Measurements from ENCODE around the gene PCSK5.

PCSK5 gene

DNA sequence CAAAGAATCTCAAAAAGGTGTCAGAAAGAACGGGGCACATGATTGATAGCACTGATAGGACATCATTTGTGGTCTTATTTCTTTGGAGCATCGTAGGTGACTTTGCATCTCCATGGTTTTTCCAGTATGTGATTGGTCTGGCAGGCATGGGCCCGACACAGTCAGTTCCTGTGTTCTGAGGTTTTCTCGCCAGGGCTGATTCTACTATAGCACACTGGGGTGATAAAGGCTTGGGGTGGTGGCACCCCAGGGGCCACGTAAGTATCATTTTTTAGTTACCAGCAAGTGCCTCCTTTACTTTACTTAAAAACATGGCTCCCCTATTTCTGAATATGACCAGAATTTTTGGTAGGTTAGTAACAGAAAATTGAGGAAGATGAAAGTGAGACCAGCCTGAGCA is 301.0 kb downstream of the PCSK5 start:
- DNase-seq (ENCODE audit: low read depth): no peak

DNA sequence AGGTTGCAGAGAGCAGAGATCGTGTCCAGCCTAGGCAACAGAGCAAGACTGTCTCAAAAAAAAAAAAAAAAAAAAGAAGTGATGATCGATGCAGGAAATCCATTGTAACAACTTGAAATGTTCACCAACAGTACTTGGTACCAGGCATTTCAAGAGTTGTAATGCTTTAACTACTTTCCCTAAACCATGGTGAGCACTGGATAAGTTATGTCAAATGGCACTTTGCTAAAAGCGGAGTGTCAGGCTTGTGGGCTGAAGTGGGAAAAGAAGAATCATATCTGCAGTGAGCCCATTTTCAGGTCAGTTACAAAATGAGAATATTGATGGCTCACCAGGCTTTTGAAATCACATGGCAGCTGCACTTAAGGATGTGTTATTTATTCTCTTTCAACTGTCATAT is 301.5 kb downstream of the PCSK5 start:
- no peak for DNase-seq (ENCODE audit: low read depth)

DNA sequence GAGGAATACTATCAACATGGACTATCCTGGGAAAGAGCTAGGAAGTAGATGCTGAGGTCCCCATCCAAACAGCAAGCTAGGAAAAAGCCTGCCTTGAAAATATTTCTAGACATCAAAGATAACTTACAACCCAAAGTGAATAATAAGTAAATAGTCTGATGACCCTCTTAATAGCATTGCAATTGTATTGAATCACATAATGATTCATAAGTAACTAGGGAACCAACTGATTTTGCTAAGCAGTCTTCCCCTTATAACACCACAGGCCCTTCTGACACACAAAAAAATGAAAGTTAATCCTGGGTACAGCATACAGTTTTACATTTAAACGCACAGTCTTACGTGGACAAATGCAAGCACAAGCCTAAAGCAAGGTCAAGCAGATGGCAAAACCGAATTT is 304.4 kb downstream of the PCSK5 start:
- no peak for DNase-seq (ENCODE audit: low read depth)

DNA sequence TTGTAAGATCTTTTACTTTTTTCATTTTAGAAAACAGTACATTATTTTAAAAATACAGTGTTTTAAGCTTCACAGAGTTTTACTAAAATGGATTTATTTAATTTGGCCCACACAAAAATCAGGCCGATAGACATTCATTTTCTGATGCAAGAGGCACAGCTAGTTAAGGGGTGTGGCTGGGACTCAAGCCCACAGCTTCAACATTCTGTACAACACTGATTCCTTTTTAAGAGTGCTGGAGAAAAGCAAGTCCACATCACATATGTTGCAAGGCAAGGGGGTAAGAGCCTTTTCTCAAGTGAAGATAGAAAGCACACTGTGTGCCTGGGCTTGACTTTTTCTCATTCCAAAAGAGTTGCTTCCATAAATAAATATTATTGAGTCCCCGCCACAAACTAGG is 307.9 kb downstream of the PCSK5 start:
- no peak for DNase-seq (ENCODE audit: low read depth)

DNA sequence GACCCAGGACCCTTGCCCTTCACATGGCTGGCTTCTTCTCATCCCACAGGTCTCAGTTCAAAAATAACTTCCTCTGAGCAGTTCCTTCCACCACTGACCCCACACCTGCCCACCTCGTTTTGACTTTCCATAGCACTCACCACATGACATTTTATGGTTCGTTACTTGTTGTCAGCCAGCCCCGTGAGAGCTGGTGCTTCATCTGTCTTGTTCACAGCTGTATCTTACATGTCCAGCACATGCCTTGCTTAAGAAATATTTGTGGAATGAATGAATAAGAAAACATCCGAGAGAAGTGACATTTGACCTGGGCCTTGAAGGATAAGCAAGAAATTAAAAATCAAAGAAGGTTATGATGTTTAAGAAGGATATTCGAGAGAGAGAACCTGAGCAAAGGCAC is 309.8 kb downstream of the PCSK5 start:
- DNase-seq (ENCODE audit: low read depth): no peak

DNA sequence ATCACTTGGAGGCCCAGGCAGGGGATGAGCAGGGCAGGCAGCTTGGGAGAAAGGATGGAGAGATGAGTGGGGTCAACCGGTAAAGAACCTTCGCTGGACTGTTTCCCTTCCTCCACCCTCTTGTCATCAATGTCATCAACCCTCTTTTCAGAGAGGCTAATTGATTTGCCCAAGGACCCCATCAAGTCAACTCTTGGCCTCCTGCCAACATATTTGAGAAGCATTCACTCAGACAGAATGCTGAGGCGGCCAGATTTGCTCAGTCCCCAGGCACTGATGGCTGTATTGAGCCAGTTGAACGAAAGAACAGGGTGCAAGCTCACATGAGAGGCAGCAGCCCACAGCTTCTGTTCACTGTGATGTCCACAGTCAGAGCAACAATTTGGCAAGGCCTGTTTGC is 310.3 kb downstream of the PCSK5 start:
- no peak for DNase-seq (ENCODE audit: low read depth)

DNA sequence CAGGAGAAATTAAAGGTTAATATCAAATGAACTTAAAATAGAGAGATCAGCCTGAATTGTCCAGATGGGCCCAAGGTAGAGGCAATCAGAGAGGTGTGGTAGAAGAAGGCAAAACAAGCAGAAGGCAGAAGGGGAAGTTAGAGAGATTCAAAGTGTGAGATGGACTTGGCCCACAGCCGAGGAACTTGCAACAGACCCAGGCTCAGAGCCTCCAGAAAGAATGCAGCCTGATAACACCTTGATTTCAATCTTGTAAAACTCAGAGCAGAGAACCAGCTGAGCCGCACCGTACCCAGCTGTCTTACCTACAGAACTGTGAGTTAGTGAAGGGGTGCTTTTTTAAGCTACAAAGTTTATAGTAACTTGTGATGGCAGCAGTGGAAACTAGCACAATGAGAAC is 312.9 kb downstream of the PCSK5 start:
- no peak for DNase-seq (ENCODE audit: low read depth)

DNA sequence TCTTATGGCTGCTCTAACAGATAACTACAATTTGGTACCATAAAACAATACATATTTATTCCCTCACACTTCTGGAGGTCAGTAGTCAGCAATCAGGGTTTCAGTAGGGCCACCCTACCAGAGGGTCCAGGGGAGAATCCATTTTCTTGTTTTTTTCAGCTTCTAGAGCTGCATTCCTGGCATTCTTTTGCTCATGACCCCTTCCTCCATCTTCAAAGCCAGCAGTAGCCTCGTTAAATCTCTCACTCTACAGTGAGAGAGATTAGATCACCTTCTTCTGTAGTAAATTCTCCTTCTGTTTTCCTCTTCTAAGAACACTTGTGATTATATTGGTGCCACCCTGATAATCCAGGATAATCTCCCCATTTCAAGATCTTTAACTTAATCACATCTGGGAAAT is 316.3 kb downstream of the PCSK5 start:
- no peak for DNase-seq (ENCODE audit: low read depth)

DNA sequence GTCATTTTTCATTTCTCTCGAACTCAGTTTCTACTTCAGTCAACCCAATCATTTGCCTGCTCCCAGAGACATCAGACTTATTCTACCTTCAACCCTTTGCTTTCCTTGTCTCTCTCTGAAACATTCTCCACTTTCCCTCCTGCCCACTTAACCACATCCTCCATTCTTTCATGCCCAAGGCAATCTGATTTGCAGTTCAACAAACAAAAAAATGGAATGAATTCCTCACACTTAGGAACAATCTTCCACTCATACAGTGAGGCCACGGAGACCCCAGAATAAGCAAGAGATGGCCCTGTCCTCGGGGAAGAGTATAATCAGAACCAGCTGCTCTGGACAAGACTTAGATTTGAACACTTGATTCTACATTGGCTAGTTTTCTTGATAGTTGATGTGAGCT is 323.3 kb downstream of the PCSK5 start:
- DNase-seq (ENCODE audit: low read depth): no peak

DNA sequence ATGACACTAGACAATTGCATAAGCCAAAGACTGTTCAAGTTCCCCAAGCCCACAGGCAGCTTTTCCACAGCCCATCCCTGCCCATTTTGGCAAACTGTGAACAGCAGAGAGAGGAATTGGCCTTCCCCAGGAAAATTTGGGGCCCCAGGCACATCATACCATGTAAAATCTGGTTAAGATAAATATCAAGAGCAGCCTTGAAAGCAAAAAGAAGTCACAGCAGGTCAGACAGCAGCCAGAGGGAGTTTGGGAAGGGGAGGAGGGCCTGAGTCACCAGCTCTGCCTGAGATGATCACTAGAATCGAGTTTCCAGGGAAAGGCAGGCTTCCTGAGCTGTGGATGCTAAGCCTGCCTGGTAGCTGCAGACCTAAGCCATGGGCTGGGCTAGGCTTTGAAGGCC is 324.6 kb downstream of the PCSK5 start:
- no peak for DNase-seq (ENCODE audit: low read depth)

DNA sequence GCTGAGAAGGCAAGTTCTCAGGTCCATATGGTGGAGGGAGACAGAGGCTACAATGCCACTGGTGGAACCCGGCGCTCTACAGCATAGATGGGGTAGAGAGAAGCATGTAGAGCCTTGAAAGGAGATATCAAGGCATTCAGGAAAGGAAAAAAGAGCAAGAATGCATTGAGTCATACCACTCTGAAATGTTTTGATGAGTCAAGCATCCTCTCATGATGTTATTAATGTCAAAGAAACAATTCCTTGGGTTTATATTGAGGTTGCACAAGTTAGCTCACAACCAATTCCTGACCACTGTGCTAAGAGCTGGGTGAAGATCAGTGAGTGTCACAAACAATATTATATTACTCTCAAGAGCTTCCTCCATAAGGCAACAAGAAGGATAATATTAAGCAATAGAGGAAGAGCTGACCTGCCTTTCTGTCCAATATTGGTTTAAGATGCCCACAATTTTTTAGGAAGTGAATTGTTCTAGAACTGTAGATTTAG is 325.7 kb downstream of the PCSK5 start:
- no peak for DNase-seq (ENCODE audit: low read depth)

DNA sequence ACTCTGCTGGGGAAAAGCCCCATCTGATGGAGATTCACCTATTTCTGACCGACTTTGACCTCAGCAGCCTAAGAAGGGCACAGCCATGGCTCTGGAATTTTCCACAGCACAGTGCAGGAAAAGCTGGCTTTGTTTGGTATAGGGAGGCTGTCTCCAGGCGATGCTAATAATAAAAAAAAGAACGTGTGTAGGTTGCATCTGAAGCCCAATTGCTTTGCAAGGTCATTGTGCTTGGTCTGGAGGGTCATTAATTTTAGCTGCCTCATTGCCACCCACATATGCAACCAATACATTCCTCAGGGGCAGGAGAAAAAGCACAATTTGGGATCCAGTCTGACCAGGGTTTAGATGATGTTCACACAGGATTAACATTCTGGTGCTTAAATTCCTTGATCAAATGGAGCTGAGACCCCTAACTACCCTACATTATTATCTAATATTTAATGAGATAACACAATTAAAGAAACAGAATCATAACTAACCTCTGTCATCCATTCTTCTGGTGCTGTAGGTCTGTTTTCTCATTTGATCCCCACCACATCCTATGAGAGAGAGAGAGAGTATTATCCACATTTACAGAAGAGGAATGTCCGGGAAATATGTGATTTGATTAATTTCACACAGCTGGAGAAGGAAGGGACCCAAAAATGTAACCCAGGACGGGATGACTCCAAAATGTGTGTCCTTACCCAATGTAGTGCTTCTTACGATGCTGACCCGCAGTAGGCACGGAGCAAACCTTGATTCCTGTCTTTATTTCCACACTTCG is 327.8 kb downstream of the PCSK5 start:
- no peak for DNase-seq (ENCODE audit: low read depth)

DNA sequence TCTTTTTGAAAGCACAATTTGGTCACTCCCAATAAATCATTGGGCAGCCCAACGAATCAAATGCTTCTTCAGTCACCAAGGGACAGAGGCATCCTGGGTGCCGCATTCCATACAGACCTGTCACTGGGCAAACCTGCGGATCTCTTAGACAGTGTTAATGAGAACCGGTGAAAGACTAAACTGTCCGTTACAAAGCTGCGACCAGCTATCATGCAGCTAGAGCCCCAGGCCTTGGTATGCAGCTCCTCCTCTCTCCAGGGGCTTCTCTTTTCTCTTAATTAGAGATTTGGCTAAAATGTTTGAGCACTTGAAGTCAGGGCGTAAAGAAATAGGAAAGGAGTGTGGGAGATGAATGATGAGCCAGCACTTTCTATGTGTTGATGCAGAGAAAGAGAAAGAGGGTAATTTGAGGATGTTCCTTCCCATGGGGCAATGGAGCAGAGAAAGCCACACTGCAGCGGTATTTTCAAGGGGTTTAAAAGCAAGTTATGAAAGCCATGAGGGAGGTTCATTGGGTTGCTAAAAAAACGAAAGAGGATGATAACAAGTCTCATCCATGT is 328.5 kb downstream of the PCSK5 start:
- DNase-seq (ENCODE audit: low read depth): no peak

DNA sequence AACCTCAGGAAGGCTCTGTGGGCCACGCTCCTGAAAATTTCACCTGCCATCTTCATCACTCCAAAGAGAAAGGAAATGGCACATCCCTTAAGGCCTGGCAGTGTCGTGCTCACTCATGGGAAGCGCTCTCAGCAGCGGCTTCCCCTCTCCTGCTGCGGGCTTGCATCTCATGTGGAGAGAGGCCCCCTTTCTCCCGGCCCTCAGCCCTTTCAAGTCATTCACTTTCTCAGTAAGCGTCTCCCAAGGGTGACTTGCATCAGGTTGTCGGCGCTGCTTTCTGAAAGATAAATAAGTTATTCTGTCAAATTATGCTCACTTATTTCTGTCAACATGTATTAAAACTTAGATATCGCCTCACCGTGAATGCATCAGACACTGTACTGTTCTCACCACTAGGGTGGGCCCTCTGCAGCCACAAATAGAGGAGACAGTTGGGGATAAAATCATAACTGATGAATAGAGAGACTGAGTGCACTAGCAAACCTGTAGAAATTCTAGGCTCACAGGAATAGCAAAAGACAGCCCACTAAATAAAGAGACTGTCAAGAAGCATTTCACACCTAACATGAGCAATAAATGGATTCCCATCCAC is 329.2 kb downstream of the PCSK5 start:
- DNase-seq (ENCODE audit: low read depth): no peak

DNA sequence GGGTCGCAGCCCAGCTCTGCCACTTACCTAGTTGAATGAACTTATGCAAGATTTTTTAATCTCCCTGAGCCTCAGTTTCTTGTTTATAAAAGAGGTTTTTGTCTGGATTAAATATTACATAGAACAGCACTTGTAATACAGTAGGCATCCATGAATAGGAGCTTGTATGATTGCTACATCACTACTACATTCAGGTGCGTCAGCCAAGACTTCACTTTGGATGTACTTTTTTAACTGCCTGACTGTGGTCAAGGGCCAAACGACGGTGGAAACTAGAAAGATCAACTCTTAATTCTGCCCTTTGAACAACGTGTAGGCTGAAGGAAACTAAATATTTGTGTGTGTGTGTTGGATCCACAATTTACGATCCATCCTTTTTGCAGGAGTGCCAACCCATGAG is 330.9 kb downstream of the PCSK5 start:
- no peak for DNase-seq (ENCODE audit: low read depth)

DNA sequence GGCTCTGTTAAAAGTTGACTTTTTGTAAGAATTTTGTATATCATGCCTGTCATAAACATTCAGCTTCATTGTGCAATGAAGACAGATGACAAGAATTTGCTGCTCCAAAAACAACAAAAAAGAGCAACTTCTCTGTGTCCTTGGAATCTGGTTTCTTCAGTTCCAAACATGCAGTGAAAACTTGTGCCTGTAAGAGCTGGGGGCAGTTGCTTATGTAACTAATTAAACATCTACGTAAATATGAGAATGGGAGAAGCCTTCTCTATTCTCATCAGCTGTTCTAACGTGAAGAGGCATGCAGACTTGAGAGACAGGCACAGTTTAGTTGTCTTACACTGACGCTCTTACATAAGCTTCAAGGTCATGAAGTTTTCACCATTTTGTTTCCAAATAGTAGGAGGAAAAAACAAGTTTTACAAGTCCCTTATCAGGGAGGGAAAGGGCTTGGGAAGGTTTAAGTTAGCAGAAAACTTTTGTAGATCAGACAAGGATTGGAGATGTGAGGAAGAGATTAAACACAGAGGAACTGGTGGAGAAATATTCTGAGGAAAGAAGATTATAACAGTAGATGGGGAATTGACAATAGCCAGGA is 333.4 kb downstream of the PCSK5 start:
- DNase-seq (ENCODE audit: low read depth): no peak

DNA sequence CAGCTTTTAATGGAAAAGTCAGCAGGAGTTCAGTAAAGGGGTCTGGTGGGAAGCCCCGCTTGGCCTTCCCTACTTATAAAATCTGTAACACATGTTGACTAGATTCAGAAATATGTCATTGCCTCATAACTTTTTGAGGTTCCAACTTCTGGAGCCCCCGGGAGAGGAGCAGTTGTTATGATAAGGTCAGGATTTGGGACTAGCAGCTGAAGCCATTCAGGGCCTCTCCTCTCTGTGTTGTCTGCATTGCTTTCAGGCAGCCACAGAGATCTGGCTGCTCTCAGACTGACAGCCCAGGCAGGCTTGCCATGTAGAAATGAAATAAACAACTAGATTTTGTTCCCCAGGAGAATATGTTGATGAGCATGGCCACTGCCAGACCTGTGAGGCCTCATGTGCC is 336.7 kb downstream of the PCSK5 start:
- DNase-seq (ENCODE audit: low read depth): no peak

DNA sequence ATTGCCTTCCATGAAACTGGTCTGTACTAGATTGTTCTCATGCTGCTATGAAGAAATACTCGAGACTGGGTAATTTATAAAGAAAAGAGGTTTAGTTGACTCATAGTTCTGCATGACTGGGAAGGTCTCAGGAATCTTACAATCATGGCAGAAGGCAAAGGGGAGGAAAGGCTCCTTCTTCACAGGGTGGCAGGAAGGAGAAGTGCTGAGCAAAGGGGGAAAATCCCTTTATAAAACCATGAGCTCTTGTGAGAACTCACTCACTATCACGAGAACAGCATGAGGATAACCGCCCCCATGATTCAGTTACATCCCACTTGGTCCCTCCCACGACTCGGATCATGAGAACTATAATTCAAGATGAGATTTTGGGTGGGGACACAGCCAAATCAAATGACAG is 340.5 kb downstream of the PCSK5 start:
- DNase-seq (ENCODE audit: low read depth): no peak

DNA sequence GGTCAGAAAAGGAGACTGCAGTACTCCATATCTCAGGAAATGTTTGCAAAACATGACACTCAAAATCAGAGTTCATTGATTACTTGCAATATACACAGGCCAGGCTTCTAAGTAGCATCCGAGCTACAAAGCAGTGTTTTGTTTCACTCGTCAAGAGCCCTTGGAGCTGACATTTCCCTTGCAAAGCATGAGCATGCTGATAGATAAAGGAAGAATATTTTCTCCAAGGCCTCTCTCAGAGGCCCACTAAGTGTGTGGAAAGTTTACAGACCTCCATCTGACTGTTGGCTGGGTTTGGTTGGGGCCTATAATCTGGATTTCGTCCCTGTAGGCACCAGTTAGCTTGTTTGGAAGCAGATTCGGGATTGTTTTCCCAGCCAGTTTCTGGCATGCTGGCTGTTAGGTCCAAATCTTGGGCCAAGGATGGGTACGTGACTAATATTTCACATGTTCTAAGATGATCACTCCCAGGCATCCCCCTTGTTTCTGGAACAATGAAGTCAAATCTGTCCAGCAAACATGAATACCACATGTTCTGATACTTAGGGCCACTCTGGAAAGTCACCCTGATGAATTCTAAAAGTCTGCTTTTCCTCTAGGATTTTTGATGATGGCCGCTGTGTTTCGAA is 342.5 kb downstream of the PCSK5 start:
- DNase-seq (ENCODE audit: low read depth): no peak

DNA sequence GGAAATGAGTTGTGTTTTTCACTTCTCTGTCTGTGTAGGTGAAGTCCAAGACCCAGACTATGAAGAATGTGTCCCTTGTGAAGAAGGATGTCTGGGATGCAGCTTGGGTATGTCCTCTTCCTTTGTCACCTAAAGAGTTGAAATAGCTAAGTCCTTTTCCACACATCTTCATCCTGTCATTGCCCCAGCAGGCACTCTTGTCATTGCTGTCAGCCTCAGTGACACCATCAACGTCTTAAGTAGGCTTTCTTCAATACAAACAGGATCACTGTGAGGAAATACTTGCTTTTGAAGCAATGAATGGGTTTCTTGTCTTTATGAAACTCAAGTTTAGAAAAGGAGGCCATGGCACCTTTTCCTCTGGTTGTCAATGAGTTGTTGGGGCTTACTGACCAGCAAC is 350.1 kb downstream of the PCSK5 start:
- DNase-seq (ENCODE audit: low read depth): no peak

DNA sequence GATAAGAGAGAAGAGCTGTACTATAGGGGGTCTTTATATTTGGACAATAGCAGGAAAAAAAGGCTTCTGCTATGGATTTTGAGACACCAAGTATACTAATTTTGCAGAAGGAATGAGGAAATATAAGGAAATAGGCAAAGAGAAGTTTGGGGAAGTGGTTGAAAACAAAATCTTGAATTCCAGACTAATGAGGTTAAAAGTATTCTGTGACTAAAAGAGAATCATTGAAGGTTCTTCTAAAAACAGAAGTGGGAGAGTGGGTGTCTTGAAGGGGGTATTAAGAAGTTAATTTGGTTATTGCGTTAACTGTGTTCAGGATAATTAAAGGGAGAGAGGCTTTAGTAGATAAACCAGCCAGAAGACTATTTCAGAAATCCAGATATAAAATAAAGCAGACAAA is 355.0 kb downstream of the PCSK5 start:
- DNase-seq (ENCODE audit: low read depth): no peak

DNA sequence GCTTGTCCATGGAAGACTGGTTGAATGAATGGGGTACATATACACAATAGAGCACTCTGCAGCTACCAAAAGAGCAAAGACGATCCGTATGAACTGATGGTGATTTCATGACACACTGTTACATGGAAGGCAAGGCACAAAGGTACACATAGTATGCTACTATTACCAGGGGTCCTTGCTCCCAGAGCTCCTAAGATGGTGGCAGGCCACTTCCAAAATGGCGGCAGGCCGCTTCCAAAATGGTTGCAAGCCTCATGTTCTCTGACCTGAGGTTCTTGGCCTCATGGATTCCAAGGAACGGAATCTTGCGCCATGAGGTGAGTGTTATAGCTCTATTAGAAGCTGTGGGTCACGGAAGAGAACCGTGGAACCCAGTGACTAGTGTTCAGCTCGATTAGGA is 356.2 kb downstream of the PCSK5 start:
- no peak for DNase-seq (ENCODE audit: low read depth)

DNA sequence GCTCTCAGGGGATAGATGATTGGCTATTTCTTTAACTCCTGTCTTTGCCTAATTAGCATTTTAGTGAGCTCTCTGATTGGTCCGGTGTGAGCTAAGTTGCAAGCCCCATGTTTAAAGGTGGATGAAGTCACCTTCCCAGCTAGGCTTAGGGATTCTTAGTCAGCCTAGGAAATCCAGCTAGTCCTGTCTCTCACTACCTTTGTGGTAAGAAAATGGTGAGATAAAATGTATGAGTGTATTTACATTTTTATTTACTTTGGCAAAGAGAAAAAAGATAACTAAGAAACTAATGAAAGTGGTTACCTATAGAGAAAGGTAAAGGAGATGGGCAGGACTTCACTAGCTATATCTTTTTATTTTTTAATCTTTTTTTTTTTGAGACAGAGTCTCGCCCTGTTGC is 357.0 kb downstream of the PCSK5 start:
- no peak for DNase-seq (ENCODE audit: low read depth)
